Right lobe of liver (tissue), 6 donors: Measurements from ENCODE around the gene OR11A1. TPM values are rescaled to one million over a fixed set of nuclear protein-coding genes. Genes with fewer than 3 reads are reported as not detected.

Source experiments
- ATAC-seq, 4 donors: fragments of 200-7000 bp; cut with Tn5 transposase; one replicate each; pipeline ENCODE4 v1.9.1; 2020; ENCODE audit warnings: mild to moderate bottlenecking in 4 of 4, moderate library complexity in 4 of 4
- DNase-seq, 3 donors: peaks; one replicate each; pipeline ENCODE4 v3.0.0-alpha.2; 2020
- H3K27ac ChIP-seq, 3 donors: fragments of 200-600 bp; one replicate each; pipeline ENCODE4 v1.8.0; 2022
- H3K27me3 ChIP-seq, 2 donors: fragments of 200-600 bp; one replicate each; pipeline ENCODE4 v1.8.0; 2022
- H3K36me3 ChIP-seq, 4 donors: fragments of 200-600 bp; sonication (generic) in 1 of 4; one replicate each; pipeline versions ENCODE4 v1.5.1 to v1.8.0; 2017 to 2022; ENCODE audit warnings: control low read depth in 1 of 4
- H3K4me1 ChIP-seq, 4 donors: fragments of 200-600 bp; sonication (generic) in 1 of 4; one replicate each; pipeline versions ENCODE4 v1.5.1 to v1.8.0; 2017 to 2022; ENCODE audit warnings: control low read depth in 1 of 4
- H3K4me3 ChIP-seq, 3 donors: fragments of 200-600 bp; one replicate each; pipeline ENCODE4 v1.8.0; 2022
- H3K9me3 ChIP-seq, 4 donors: fragments of 200-600 bp; sonication (generic) in 1 of 4; one replicate each; pipeline versions ENCODE4 v1.5.1 to v1.8.0; 2017 to 2022; ENCODE audit warnings: control low read depth in 1 of 4
- CTCF ChIP-seq, 4 donors: fragments of 200-600 bp in 3 of 4; fragments of 450-650 bp in 1 of 4; IDR thresholded peaks; one replicate each; pipeline versions ENCODE4 v1.5.1 to v1.8.0; 2016 to 2022; ENCODE audit warnings: antibody characterized with exemption in 4 of 4, mild to moderate bottlenecking in 2 of 4
- POLR2A ChIP-seq: fragments of 450-650 bp; IDR thresholded peaks from one replicate; pipeline ENCODE4 v1.6.1; 2017; ENCODE audit warnings: antibody characterized with exemption, mild to moderate bottlenecking
- WGBS: methylation state at CpG from one replicate; pipeline ENCODE4 v1.1.6; 2018; ENCODE audit warnings: low coverage, low lambda C conversion rate; ENCODE audit not compliant: insufficient coverage; ENCODE audit errors: missing lambda C conversion rate; 5-methylcytosine and 5-hydroxymethylcytosine counted together
- intact Hi-C, 2 donors: fragments of 100-400 bp; cut with DNase I; formaldehyde crosslinking; loops; one replicate each; pipeline versions ENCODE4 v1.11.2 to v1.14.1; 2022
- total RNA-seq, 6 experiments: library from RNA; depleted of rRNA in 2 of 6; stranded (reverse); fragments of >200 nt in 2 of 6; fragmentation: NEBNext Ultra II Directional in 3 of 6; extraction: Animal tissue kit (Norgen Biotek cat#: 25700) in 3 of 6; gene quantifications; one replicate each; pipeline versions ENCODE4 v1.1.0 to v1.2.4, GENCODE V29; 2016 to 2023
- donor health status: DM: no; HTN: yes; CAD: no.
- donor health status: DM: no; HTN: no; CAD: no.
- donor health status: DM: no; HTN: no; CAD: no.
- donor health status: DM: no; HTN: yes; CAD: no.
- donor health status: DM: no; HTN: yes; CAD: no.

OR11A1 gene
- total RNA-seq, 6 experiments from 2014 or later = not detected

GRCh38 chr6:29490552-29490951 is 33.7 kb upstream of the OR11A1 start:
- no peak for DNase-seq

GRCh38 chr6:29490055-29490454 is 33.2 kb upstream of the OR11A1 start:
- Histone ChIP-seq H3K27me3 (no peaks in the 10 kb centered on the region), H3K4me3 (no peak overlapping the region), H3K9me3 (no peaks in the 10 kb centered on the region), H3K27ac (no peak overlapping the region), H3K36me3 (no peaks in the 10 kb centered on the region), H3K4me1 (no peaks in the 10 kb centered on the region)
- no peak for ATAC-seq
- TF ChIP-seq POLR2A (no peak), CTCF (IDR thresholded peaks at IDR 0.05) (no peak)
- 60% methylated on average over 3 of the region's 3 CpGs for WGBS
- no peak for DNase-seq
- intact Hi-C loops = no loop called here

More at GRCh38 chr6:29490552-29490951, 33.7 kb upstream of the OR11A1 start:
- TF ChIP-seq CTCF (IDR thresholded peaks at IDR 0.05) (no peak), POLR2A (no peak)
- ATAC-seq = no peak
- Histone ChIP-seq H3K4me1 (no peaks in the 10 kb centered on the region), H3K4me3 (no peak overlapping the region), H3K9me3 (no peaks in the 10 kb centered on the region), H3K36me3 (no peaks in the 10 kb centered on the region), H3K27ac (no peak overlapping the region), H3K27me3 (no peaks in the 10 kb centered on the region)
- WGBS = 35% methylated on average over 2 of the region's 2 CpGs
- intact Hi-C loops = no loop called here

GRCh38 chr6:29489286-29489685 is 32.4 kb upstream of the OR11A1 start:
- 74% methylated on average over 8 of the region's 8 CpGs for WGBS
- DNase-seq (no peak), ATAC-seq (no peak)
- Histone ChIP-seq H3K36me3 (no peaks in the 10 kb centered on the region), H3K4me3 (no peak overlapping the region), H3K9me3 (no peaks in the 10 kb centered on the region), H3K4me1 (no peaks in the 10 kb centered on the region), H3K27ac (no peak overlapping the region), H3K27me3 (no peaks in the 10 kb centered on the region)
- TF ChIP-seq CTCF (IDR thresholded peaks at IDR 0.05) = no peak
- TF ChIP-seq POLR2A = no peak
- intact Hi-C loops = no loop called here

- Histone ChIP-seq H3K36me3 (no peaks in the 10 kb centered on the region), H3K27me3 (no peaks in the 10 kb centered on the region), H3K9me3 (no peaks in the 10 kb centered on the region), H3K4me1 (no peaks in the 10 kb centered on the region), H3K4me3 (no peak overlapping the region), H3K27ac (no peak overlapping the region)
- intact Hi-C loops = no loop called here
- ATAC-seq = no peak
- TF ChIP-seq CTCF (IDR thresholded peaks at IDR 0.05) (no peak), POLR2A (no peak)
- no peak for DNase-seq
Measured at GRCh38 chr6:29488874-29489273, 32.0 kb upstream of the OR11A1 start.

- H3K36me3 ChIP-seq = no peaks in the 10 kb centered on the region
- H3K9me3 ChIP-seq = no peaks in the 10 kb centered on the region
- peaks cover 0 to 4% (median 0%) of the 10 kb centered on the region in 4 donors for H3K4me1 ChIP-seq
- no CpG with 5 or more reads among the region's 2 CpGs for WGBS
- no peak for TF ChIP-seq POLR2A
- TF ChIP-seq CTCF (IDR thresholded peaks at IDR 0.05) = no peak
- intact Hi-C loops = no loop called here
- H3K4me3 ChIP-seq = no peak within 1 kb of the TSS
- H3K27ac ChIP-seq = no peak within 1 kb of the TSS
- DNase-seq (no peak), ATAC-seq (no peak)
- H3K27me3 ChIP-seq = no peaks in the 10 kb centered on the region
Measured at GRCh38 chr6:29487660-29488059, 30.8 kb upstream of the OR11A1 start, which contains the start of gene MAS1L. MAS1L (minus strand) TSS chr6:29487956; CDS start chr6:29487902, 54 bp downstream.
